Measurements from ENCODE around the gene ASCC3. TPM values are rescaled to one million over a fixed set of nuclear protein-coding genes. Genes with fewer than 3 reads are reported as not detected.
A peak's percentile ranks its signal among the peaks of the same experiment; 100 is the strongest.
"Not testable (repeated sequence)": the region's sequence is repeated elsewhere in the genome, so short reads cannot be mapped to it uniquely, and the experiment has no call there.

ASCC3 gene
- polyA plus RNA-seq, 1 experiment: 56.0 TPM

GRCh38 chr6:100663219-100663863, 217.8 kb downstream of the ASCC3 start:
- POLR2A ChIA-PET: no interaction called here
- CTCF ChIA-PET: interaction anchor here (0.6 to 3.2 kb wide), 52 partner anchors 10 to 799 kb away, joined by 3 to 37 read pairs (median 5); partner anchors contain the start of gene ASCC3

GRCh38 chr6:100662264-100662663, 218.9 kb downstream of the ASCC3 start:
- no peaks in the 10 kb centered on the region for H3K27me3 ChIP-seq (ENCODE audit: control insufficient read depth, insufficient read depth, low read length)
- ChIA-PET POLR2A (no interaction called here), CTCF (interaction anchor here (1.0 to 2.8 kb wide), 3 partner anchors 546 to 558 kb away, joined by 4 to 33 read pairs (median 23); no protein-coding TSS in a partner anchor)
- H3K9me3 ChIP-seq (ENCODE audit: control insufficient read depth, insufficient read depth, low read length): no peaks in the 10 kb centered on the region
- no peak overlapping the region for H3K4me3 ChIP-seq (ENCODE audit: low read depth, low read length)
- H3K27ac ChIP-seq (ENCODE audit: low read depth, low read length): no peak overlapping the region
- DNase-seq (ENCODE audit: low read depth, low spot score): no peak
- no peak for TF ChIP-seq CTCF (IDR thresholded peaks at IDR 0.05; ENCODE audit: low read depth, low read length)

More at GRCh38 chr6:100663219-100663863, 217.8 kb downstream of the ASCC3 start:
- Histone ChIP-seq H3K27ac (ENCODE audit: low read depth, low read length) (peak overlapping the region; percentile 54), H3K9me3 (ENCODE audit: control insufficient read depth, insufficient read depth, low read length) (no peaks in the 10 kb centered on the region), H3K4me3 (ENCODE audit: low read depth, low read length) (no peak overlapping the region), H3K27me3 (ENCODE audit: control insufficient read depth, insufficient read depth, low read length) (no peaks in the 10 kb centered on the region)
- peak; percentile 58 for DNase-seq (ENCODE audit: low read depth, low spot score)
- TF ChIP-seq CTCF (IDR thresholded peaks at IDR 0.05; ENCODE audit: low read depth, low read length): no peak

- ChIA-PET POLR2A (no interaction called here), CTCF (interaction anchor here (0.8 to 1.1 kb wide), 2 partner anchors 286 to 555 kb away, joined by 3 read pairs; no protein-coding TSS in a partner anchor)
Measured at GRCh38 chr6:100658486-100658885, 222.6 kb downstream of the ASCC3 start.

DNA sequence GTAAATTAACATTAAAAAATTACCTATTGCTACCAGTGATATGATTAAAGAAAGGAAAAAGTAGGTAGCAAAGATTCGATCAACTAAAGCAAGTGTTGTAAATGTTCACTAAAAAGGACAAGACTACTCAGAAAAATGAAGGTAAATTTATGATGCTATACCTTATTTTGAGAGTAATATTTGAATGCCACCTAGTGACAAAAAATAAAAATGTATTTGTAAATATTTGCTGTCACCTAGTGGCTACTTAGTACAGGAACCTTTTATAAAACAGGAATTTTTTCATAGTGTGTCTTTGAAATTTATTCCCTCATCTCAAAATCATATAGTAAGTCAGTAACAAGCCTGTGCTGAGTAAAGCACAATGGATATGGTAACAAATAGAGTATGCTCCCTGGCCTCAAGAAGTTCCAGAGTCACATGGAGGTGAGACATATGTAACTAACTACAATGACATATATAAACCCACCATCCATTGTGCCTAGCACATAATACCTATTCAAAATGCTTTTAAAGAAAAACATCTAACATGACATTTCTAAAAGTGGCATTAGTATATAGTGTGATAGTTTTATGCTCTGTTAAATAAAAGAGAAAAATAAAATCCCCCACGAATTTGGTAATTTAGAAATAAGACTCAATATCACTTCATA, 223.3 kb downstream of the ASCC3 start:
- ChIA-PET POLR2A (no interaction called here), CTCF (interaction anchor here (0.8 to 1.2 kb wide), 5 partner anchors 11 to 656 kb away, joined by 3 to 5 read pairs (median 5); no protein-coding TSS in a partner anchor)
- H3K9me3 ChIP-seq (ENCODE audit: control insufficient read depth, insufficient read depth, low read length): no peaks in the 10 kb centered on the region
- no peaks in the 10 kb centered on the region for H3K27me3 ChIP-seq (ENCODE audit: control insufficient read depth, insufficient read depth, low read length)
- peak; percentile 46 for TF ChIP-seq CTCF (IDR thresholded peaks at IDR 0.05; ENCODE audit: low read depth, low read length)
- no peak for DNase-seq (ENCODE audit: low read depth, low spot score)
- H3K27ac ChIP-seq (ENCODE audit: low read depth, low read length): no peak overlapping the region
- no peak overlapping the region for H3K4me3 ChIP-seq (ENCODE audit: low read depth, low read length)

More at GRCh38 chr6:100658486-100658885, 222.6 kb downstream of the ASCC3 start:
- TF ChIP-seq CTCF (IDR thresholded peaks at IDR 0.05; ENCODE audit: low read depth, low read length): no peak
- no peak overlapping the region for H3K27ac ChIP-seq (ENCODE audit: low read depth, low read length)
- no peak overlapping the region for H3K4me3 ChIP-seq (ENCODE audit: low read depth, low read length)
- H3K27me3 ChIP-seq (ENCODE audit: control insufficient read depth, insufficient read depth, low read length): no peaks in the 10 kb centered on the region
- H3K9me3 ChIP-seq (ENCODE audit: control insufficient read depth, insufficient read depth, low read length): no peaks in the 10 kb centered on the region
- DNase-seq (ENCODE audit: low read depth, low spot score): no peak

DNA sequence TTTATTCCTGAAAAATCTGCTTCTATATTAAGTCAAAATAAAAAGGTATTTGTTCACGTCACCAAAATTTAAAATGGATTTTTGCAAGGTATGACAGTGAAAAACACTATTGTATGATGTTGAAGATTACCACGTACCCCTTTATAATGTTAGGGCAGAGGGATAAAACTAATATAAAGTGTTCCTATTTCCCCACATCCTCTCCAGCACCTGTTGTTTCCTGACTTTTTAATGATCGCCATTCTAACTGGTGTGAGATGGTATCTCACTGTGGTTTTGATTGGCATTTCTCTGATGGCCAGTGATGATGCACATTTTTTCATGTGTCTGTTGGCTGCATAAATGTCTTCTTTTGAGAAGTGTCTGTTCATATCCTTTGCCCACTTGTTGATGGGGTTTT, 240.0 kb downstream of the ASCC3 start:
- H3K27ac ChIP-seq (ENCODE audit: low read depth, low read length); H3K4me3 ChIP-seq (ENCODE audit: low read depth, low read length); H3K9me3 ChIP-seq (ENCODE audit: control insufficient read depth, insufficient read depth, low read length); CTCF ChIA-PET; DNase-seq (ENCODE audit: low read depth, low spot score); POLR2A ChIA-PET; H3K27me3 ChIP-seq (ENCODE audit: control insufficient read depth, insufficient read depth, low read length): not testable (repeated sequence)
